Liver (tissue), 9 donors: Measurements from ENCODE around the gene ENOX2. TPM values are rescaled to one million over a fixed set of nuclear protein-coding genes. Genes with fewer than 3 reads are reported as not detected.

Experiments
- DNase-seq: peaks from one replicate; pipeline ENCODE4 v3.0.0-alpha.2; 2017; ENCODE audit warnings: low spot score
- H3K27ac ChIP-seq, 2 donors: one replicate each; pipeline ENCODE4 v1.7.0; 2013; ENCODE audit warnings: inconsistent platforms in 2 of 2, low read length in 2 of 2, control low read depth in 1 of 2, low read depth in 1 of 2, mild to moderate bottlenecking in 1 of 2
- H3K27me3 ChIP-seq, 4 donors: one replicate each; pipeline versions ENCODE4 v1.6.1 to v1.7.0; 2013; ENCODE audit warnings: low read length in 3 of 4, inconsistent platforms in 1 of 4, mild to moderate bottlenecking in 1 of 4, moderate library complexity in 1 of 4; ENCODE audit not compliant: control insufficient read depth in 4 of 4, insufficient read depth in 4 of 4
- H3K36me3 ChIP-seq, 4 donors: one replicate each; pipeline versions ENCODE4 v1.6.1 to v1.7.0; 2013; ENCODE audit warnings: low read length in 3 of 4, mild to moderate bottlenecking in 3 of 4, low read depth in 1 of 4, moderate library complexity in 1 of 4; ENCODE audit not compliant: control insufficient read depth in 4 of 4, insufficient read depth in 3 of 4
- H3K4me1 ChIP-seq, 4 donors: one replicate each; pipeline versions ENCODE4 v1.6.1 to v1.7.0; 2013; ENCODE audit warnings: low read length in 3 of 4, mild to moderate bottlenecking in 3 of 4, moderate library complexity in 1 of 4; ENCODE audit not compliant: control insufficient read depth in 4 of 4, insufficient read depth in 4 of 4
- H3K4me3 ChIP-seq, 3 donors: one replicate each; pipeline versions ENCODE4 v1.6.1 to v1.7.0; 2013; ENCODE audit warnings: low read length in 3 of 3, control low read depth in 1 of 3, low read depth in 1 of 3, mild to moderate bottlenecking in 1 of 3
- H3K9ac ChIP-seq, 2 donors: one replicate each; pipeline ENCODE4 v1.7.0; 2013; ENCODE audit warnings: low read length in 2 of 2, mild to moderate bottlenecking in 2 of 2, moderate library complexity in 2 of 2, control low read depth in 1 of 2, low read depth in 1 of 2
- H3K9me3 ChIP-seq, 4 donors: one replicate each; pipeline versions ENCODE4 v1.6.1 to v1.7.0; 2013; ENCODE audit warnings: low read length in 3 of 4; ENCODE audit not compliant: control insufficient read depth in 4 of 4
- CTCF ChIP-seq: fragments of 150-350 bp; IDR thresholded peaks from 2 replicates; pipeline ENCODE4 v1.5.1; 2017; ENCODE audit warnings: improper control_type of control experiment, low read depth, low read length; ENCODE audit not compliant: missing input control
- EGR1 ChIP-seq, 2 donors: IDR thresholded peaks; 2 replicates each; pipeline ENCODE4 v1.6.1; 2016 to 2018; ENCODE audit warnings: antibody characterized with exemption in 2 of 2, low read depth in 2 of 2
- FOXA1 ChIP-seq: IDR thresholded peaks from 2 replicates; pipeline ENCODE4 v1.6.1; 2016; ENCODE audit warnings: antibody characterized with exemption
- FOXA2 ChIP-seq: IDR thresholded peaks from 2 replicates; pipeline ENCODE4 v1.6.1; 2016; ENCODE audit warnings: antibody characterized with exemption
- GABPA ChIP-seq, 2 donors: IDR thresholded peaks in 1 of 2; conservative IDR thresholded peaks in 1 of 2; 2 replicates each; pipeline ENCODE4 v1.6.1; 2016; ENCODE audit warnings: antibody characterized with exemption in 2 of 2, mild to moderate bottlenecking in 1 of 2, moderate library complexity in 1 of 2
- HNF4A ChIP-seq, 2 donors: conservative IDR thresholded peaks; 2 replicates each; pipeline ENCODE4 v1.6.1; 2016; ENCODE audit warnings: antibody characterized with exemption in 2 of 2, mild to moderate bottlenecking in 2 of 2
- HNF4G ChIP-seq: IDR thresholded peaks from 2 replicates; pipeline ENCODE4 v1.6.1; 2016; ENCODE audit warnings: antibody characterized with exemption
- JUND ChIP-seq, 2 donors: IDR thresholded peaks; 2 replicates each; pipeline ENCODE4 v1.6.1; 2016; ENCODE audit warnings: antibody characterized with exemption in 2 of 2
- NR2F2 ChIP-seq: IDR thresholded peaks from 2 replicates; pipeline ENCODE4 v1.6.1; 2016; ENCODE audit warnings: antibody characterized with exemption
- RAD21 ChIP-seq, 2 donors: IDR thresholded peaks; 2 replicates each; pipeline ENCODE4 v1.6.1; 2016; ENCODE audit warnings: antibody characterized with exemption in 2 of 2, mild to moderate bottlenecking in 2 of 2
- RXRA ChIP-seq, 2 donors: IDR thresholded peaks; 2 replicates each; pipeline ENCODE4 v1.6.1; 2017 to 2018; ENCODE audit warnings: antibody characterized with exemption in 2 of 2, mild to moderate bottlenecking in 1 of 2
- SP1 ChIP-seq: IDR thresholded peaks from 2 replicates; pipeline ENCODE4 v1.6.1; 2018; ENCODE audit warnings: antibody characterized with exemption, mild to moderate bottlenecking
- TAF1 ChIP-seq: conservative IDR thresholded peaks from 2 replicates; pipeline ENCODE4 v1.6.1; 2016; ENCODE audit warnings: antibody characterized with exemption, mild to moderate bottlenecking
- YY1 ChIP-seq: IDR thresholded peaks from 2 replicates; pipeline ENCODE4 v1.6.1; 2016; ENCODE audit warnings: antibody characterized with exemption, mild to moderate bottlenecking
- WGBS: extraction: QIAGEN DNeasy Blood & Tissue Kit; methylation state at CpG from one replicate; pipeline ENCODE4 v1.1.7; 2013; 5-methylcytosine and 5-hydroxymethylcytosine counted together
- polyA plus RNA-seq, 2 donors: library from polyadenylated mRNA; stranded (reverse) in 1 of 2; unstranded in 1 of 2; fragments of 200-250 nt in 1 of 2; fragments of >200 nt in 1 of 2; fragmentation: Nextera tagmentation in 1 of 2; extraction: Ambion mirVana in 1 of 2; gene quantifications; one replicate each; pipeline versions ENCODE4 v1.2.1 to v1.2.3, GENCODE V29; 2013 to 2015
- total RNA-seq, 2 donors: library from RNA; depleted of rRNA; stranded (reverse); fragments of >200 nt; gene quantifications; one replicate each; pipeline ENCODE4 v1.2.3, GENCODE V29; 2014
- TF ChIP-seq, protein P1 (sequence below): IDR thresholded peaks from 2 replicates; pipeline ENCODE4 v1.6.1; 2016; ENCODE audit warnings: antibody characterized with exemption, mild to moderate bottlenecking
- TF ChIP-seq, protein P2 (sequence below): IDR thresholded peaks from 2 replicates; pipeline ENCODE4 v1.6.1; 2016; ENCODE audit warnings: antibody characterized with exemption
- TF ChIP-seq, protein P3 (sequence below): IDR thresholded peaks from 2 replicates; pipeline ENCODE4 v1.6.1; 2016; ENCODE audit warnings: antibody characterized with exemption
- TF ChIP-seq, protein P4 (sequence below): IDR thresholded peaks from 2 replicates; pipeline ENCODE4 v1.6.1; 2016; ENCODE audit warnings: antibody characterized with exemption
- donor health status: healthy.
- donor health status: healthy.
- donor health status: healthy.
- donor health status: healthy.
- donor health status: healthy.

The ENOX2 gene
- total and polyA plus RNA-seq, 4 donors = 5.0 to 11.5 (median 6.5) TPM

DNA sequence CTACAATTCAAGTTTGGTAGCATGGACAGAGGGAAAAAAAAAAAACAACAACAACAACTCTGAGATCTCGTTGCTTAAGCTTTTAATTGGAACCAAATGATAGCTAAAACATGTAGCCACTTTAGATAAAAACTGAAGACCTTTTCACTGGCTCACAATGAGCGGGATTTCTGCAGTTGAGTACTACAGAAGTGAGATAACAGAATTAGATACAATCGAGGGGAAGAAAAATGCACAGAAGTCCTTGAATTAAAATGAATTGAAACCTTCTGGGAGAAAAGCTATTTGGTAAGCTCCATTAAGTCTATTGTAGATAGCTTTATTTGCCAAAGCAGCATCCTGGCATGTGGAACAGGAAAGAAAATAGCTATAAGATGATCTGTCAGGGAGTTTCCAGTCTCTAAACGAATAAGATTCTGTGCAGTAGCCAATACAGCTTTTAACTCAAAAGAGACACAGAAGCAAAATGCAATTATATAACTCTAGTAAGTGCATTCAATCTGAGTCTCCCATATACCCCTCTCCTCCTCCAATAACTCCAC lies 248.5 kb downstream of the ENOX2 start (continued):
- TF ChIP-seq, protein P1, sequence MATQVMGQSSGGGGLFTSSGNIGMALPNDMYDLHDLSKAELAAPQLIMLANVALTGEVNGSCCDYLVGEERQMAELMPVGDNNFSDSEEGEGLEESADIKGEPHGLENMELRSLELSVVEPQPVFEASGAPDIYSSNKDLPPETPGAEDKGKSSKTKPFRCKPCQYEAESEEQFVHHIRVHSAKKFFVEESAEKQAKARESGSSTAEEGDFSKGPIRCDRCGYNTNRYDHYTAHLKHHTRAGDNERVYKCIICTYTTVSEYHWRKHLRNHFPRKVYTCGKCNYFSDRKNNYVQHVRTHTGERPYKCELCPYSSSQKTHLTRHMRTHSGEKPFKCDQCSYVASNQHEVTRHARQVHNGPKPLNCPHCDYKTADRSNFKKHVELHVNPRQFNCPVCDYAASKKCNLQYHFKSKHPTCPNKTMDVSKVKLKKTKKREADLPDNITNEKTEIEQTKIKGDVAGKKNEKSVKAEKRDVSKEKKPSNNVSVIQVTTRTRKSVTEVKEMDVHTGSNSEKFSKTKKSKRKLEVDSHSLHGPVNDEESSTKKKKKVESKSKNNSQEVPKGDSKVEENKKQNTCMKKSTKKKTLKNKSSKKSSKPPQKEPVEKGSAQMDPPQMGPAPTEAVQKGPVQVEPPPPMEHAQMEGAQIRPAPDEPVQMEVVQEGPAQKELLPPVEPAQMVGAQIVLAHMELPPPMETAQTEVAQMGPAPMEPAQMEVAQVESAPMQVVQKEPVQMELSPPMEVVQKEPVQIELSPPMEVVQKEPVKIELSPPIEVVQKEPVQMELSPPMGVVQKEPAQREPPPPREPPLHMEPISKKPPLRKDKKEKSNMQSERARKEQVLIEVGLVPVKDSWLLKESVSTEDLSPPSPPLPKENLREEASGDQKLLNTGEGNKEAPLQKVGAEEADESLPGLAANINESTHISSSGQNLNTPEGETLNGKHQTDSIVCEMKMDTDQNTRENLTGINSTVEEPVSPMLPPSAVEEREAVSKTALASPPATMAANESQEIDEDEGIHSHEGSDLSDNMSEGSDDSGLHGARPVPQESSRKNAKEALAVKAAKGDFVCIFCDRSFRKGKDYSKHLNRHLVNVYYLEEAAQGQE = no peak
- TF ChIP-seq YY1 (no peak), SP1 (no peak), JUND (IDR thresholded peaks at IDR 0.05) (no peak), NR2F2 (no peak), TAF1 (no peak)

DNA sequence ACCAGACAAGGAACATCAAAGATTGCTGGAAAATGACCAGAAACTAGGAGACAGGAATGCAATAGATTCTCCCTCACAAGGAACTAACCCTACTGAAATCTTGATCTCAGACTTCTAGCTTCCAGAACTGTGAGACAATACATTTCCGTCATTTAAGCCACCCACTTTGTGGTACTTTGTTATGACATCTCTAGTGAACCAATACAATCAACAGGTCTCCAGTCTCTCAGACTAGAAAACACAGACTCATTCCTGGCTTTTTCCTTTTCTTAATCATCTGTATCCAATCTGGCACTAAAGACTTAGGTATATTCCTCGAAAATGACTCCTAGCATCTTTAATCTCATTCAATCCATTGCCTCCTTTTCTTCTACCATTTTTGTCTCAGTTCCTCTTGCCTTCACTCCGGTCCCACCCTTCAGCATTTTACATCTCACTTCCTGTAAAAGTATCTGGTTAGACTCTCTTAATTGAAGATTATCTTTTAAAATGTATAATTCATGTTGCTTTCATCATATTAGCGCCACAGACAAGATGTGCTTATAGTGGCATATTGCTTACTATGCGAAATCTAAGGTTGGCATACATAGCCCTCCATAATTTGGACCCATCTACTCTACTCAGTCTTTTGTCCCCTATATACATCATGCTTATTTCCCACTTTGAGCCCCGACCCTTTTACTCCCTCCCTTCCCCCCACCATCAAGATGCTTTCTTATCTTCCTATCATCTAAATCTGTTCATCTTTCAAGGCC lies 250.0 kb downstream of the ENOX2 start:
- no peak for DNase-seq
- Histone ChIP-seq H3K27ac (no peak overlapping the region), H3K4me3 (no peak overlapping the region), H3K27me3 (no peaks in the 10 kb centered on the region), H3K9ac (no peak overlapping the region), H3K9me3 (peaks cover 0 to 4% (median 0%) of the 10 kb centered on the region in 4 donors), H3K36me3 (no peaks in the 10 kb centered on the region), H3K4me1 (no peaks in the 10 kb centered on the region)
- 96% methylated on average over 6 of the region's 6 CpGs for WGBS
- TF ChIP-seq FOXA2 = no peak
- TF ChIP-seq RAD21 (IDR thresholded peaks at IDR 0.05) = no peak
- TF ChIP-seq GABPA (IDR thresholded peaks at IDR 0.05 in 1 of 2, conservative IDR thresholded peaks at IDR 0.05 in 1 of 2) = no peak
- no peak for TF ChIP-seq NR2F2
- TF ChIP-seq TAF1 = no peak
- TF ChIP-seq, protein P1 = no peak
- TF ChIP-seq FOXA1 = no peak
- TF ChIP-seq CTCF = no peak
- TF ChIP-seq, protein P2, sequence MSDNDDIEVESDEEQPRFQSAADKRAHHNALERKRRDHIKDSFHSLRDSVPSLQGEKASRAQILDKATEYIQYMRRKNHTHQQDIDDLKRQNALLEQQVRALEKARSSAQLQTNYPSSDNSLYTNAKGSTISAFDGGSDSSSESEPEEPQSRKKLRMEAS = no peak
- no peak for TF ChIP-seq HNF4A (conservative IDR thresholded peaks at IDR 0.05)
- TF ChIP-seq EGR1 (IDR thresholded peaks at IDR 0.05; ENCODE audit: low read depth in 2 of 2) = no peak
- TF ChIP-seq RXRA (IDR thresholded peaks at IDR 0.05) = no peak
- TF ChIP-seq, protein P3, sequence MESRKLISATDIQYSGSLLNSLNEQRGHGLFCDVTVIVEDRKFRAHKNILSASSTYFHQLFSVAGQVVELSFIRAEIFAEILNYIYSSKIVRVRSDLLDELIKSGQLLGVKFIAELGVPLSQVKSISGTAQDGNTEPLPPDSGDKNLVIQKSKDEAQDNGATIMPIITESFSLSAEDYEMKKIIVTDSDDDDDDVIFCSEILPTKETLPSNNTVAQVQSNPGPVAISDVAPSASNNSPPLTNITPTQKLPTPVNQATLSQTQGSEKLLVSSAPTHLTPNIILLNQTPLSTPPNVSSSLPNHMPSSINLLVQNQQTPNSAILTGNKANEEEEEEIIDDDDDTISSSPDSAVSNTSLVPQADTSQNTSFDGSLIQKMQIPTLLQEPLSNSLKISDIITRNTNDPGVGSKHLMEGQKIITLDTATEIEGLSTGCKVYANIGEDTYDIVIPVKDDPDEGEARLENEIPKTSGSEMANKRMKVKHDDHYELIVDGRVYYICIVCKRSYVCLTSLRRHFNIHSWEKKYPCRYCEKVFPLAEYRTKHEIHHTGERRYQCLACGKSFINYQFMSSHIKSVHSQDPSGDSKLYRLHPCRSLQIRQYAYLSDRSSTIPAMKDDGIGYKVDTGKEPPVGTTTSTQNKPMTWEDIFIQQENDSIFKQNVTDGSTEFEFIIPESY = no peak
- no peak for TF ChIP-seq JUND (IDR thresholded peaks at IDR 0.05)
- TF ChIP-seq HNF4G = no peak
- TF ChIP-seq, protein P4, sequence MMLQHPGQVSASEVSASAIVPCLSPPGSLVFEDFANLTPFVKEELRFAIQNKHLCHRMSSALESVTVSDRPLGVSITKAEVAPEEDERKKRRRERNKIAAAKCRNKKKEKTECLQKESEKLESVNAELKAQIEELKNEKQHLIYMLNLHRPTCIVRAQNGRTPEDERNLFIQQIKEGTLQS = no peak
- no peak for TF ChIP-seq YY1
- TF ChIP-seq SP1 = no peak
